ENCODE data around the gene DNAJC11. TPM values are rescaled to one million over a fixed set of nuclear protein-coding genes. Genes with fewer than 3 reads are reported as not detected.
A peak's percentile ranks its signal among the peaks of the same experiment; 100 is the strongest.
"Not testable (repeated sequence)": the region's sequence is repeated elsewhere in the genome, so short reads cannot be mapped to it uniquely, and the experiment has no call there.

The DNAJC11 gene
- total RNA-seq, 8 experiments from 2014 or later = 25.9 to 87.2 (median 45.7) TPM

DNA sequence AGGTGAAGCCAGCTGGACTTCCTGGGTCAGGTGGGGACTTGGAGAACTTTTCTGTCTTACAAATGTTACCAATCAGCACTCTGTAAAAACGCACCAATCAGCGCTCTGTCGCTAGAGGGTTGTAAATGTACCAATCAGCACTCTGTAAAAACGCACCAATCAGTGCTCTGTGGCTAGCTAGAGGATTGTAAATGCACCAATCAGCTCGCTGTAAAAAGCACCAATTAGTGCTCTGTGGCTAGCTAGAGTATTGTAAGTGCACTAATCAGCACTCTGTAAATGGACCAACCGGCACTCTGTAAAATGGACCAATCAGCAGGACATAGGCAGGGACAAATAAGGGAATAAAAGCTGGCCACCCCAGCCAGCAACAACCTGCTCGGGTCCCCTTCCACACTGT lies 39.1 kb downstream of the DNAJC11 start:
- H3K4me3 ChIP-seq; ATAC-seq (replicated peaks in 6 of 8); H3K27ac ChIP-seq; H3K4me1 ChIP-seq (replicated peaks in 1 of 2); in situ Hi-C loops (cut with MboI; ENCODE audit: low pct_unique_long_range_greater_than_20kb in 2 of 9, low sequenced_read_pairs in 9 of 9, unreplicated experiment in 9 of 9): not testable (repeated sequence)
- 80 to 100% (median 100%) methylated on average over 1 to 7 of the region's 7 CpGs; no CpG with 5 or more reads in 1 of the 10 experiments for WGBS, 10 experiments

DNA sequence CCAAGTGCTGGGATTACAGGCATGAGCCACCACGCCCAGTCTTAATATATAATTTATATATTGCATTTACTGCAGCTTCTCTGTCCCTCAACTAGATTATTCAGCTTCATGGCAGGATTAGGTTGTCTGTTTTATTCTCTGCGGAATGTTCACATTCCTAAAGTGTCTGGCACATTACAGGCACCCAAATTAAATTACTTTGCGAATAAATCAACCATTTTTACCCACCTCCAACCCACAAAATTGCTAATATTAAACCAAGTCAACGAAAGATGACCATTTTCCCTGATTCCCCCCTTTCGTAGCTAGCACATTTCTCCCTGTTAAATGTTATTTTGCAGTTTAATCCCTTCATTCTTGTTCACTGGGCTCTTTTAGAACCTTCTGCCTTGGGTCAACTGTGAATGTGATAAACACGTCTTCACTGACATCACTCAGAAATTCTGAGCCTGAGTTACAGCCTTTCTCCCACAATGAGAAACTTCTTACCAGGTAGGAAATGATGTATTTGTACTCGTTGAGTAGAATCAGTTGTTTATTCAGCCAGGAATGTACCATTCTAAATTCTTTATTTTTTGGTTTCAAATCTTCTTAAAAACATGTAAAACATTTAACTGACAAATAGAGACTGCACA lies 41.1 kb downstream of the DNAJC11 start:
- Histone ChIP-seq H3K27ac (no peak overlapping the region), H3K4me1 (replicated peaks in 1 of 2) (peaks cover 0 to 3% of the 10 kb centered on the region in 2 donors), H3K4me3 (no peak overlapping the region)
- ATAC-seq (replicated peaks in 6 of 8) = no peak
- 50 to 97% (median 92%) methylated on average over 4 to 7 of the region's 7 CpGs; no CpG with 5 or more reads in 1 of the 10 experiments for WGBS, 10 experiments
- in situ Hi-C loops (cut with MboI; ENCODE audit: low pct_unique_long_range_greater_than_20kb in 2 of 9, low sequenced_read_pairs in 9 of 9, unreplicated experiment in 9 of 9) = no loop called here

DNA sequence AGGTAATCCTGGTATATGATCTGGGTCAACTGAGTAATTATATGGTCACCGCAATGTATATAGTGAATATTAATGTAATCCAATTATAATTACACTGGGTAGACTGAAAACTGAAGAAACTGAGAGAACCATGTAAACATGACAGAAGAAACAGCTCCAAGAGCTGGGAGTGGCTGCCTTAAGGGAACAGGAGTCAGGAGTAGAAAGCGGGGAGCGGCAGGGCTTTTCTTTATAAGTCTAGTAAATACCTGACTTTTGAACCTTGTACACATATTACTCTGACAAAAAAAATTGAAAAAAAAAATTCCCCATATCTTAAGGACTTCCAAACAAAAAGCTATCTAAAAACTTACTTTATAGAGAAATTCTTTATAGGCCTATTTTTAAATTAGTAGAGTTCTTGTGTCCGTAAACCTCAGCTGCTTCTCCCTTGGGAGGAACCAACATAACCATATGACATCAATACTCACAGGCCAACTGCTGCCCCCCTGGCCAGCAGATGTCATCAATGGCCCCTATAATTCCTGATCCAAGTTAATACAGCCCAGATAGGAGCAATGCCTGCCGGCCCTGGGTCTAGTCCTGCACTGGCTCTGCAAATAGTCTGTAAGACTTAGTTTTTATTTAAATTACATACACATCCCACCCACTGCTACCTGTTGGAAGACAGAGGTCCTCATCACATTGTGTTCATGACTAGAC lies 43.1 kb downstream of the DNAJC11 start:
- Histone ChIP-seq H3K4me3 (no peak overlapping the region), H3K27ac (no peak overlapping the region), H3K4me1 (replicated peaks in 1 of 2) (peaks cover under 1 to 3% of the 10 kb centered on the region in 2 donors)
- WGBS, 10 experiments = 71 to 100% (median 90%) methylated on average over 2 to 5 of the region's 5 CpGs
- in situ Hi-C loops (cut with MboI; ENCODE audit: low pct_unique_long_range_greater_than_20kb in 2 of 9, low sequenced_read_pairs in 9 of 9, unreplicated experiment in 9 of 9) = no loop called here
- ATAC-seq (replicated peaks in 6 of 8) = no peak

DNA sequence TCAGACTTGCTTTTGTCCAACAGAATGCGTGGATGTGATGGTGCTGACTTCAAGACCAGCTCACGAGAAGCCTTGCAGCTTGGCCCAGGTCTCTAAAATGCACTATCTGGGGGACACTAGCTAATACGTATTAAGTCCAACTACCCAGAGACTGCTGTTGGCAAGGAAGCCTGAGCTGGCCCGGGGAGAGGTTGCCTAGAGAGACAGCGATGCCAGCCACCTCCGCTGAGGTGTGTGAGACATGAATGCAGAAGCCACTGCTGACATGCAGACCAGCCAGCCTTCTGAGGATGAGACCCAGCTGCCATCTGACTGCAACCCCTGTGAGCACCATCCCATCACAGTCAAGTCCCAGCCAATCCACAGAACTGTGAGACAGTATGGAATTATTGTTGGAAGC lies 44.5 kb downstream of the DNAJC11 start:
- in situ Hi-C loops (cut with MboI; ENCODE audit: low pct_unique_long_range_greater_than_20kb in 2 of 9, low sequenced_read_pairs in 9 of 9, unreplicated experiment in 9 of 9) = no loop called here
- Histone ChIP-seq H3K4me1 (replicated peaks in 1 of 2) (peaks cover 6% of the 10 kb centered on the region in 2 donors), H3K4me3 (no peak overlapping the region), H3K27ac (no peak overlapping the region)
- no peak for ATAC-seq (replicated peaks in 6 of 8)
- WGBS, 10 experiments = 94 to 100% (median 97%) methylated on average over 1 to 6 of the region's 6 CpGs; no CpG with 5 or more reads in 5 of the 10 experiments

DNA sequence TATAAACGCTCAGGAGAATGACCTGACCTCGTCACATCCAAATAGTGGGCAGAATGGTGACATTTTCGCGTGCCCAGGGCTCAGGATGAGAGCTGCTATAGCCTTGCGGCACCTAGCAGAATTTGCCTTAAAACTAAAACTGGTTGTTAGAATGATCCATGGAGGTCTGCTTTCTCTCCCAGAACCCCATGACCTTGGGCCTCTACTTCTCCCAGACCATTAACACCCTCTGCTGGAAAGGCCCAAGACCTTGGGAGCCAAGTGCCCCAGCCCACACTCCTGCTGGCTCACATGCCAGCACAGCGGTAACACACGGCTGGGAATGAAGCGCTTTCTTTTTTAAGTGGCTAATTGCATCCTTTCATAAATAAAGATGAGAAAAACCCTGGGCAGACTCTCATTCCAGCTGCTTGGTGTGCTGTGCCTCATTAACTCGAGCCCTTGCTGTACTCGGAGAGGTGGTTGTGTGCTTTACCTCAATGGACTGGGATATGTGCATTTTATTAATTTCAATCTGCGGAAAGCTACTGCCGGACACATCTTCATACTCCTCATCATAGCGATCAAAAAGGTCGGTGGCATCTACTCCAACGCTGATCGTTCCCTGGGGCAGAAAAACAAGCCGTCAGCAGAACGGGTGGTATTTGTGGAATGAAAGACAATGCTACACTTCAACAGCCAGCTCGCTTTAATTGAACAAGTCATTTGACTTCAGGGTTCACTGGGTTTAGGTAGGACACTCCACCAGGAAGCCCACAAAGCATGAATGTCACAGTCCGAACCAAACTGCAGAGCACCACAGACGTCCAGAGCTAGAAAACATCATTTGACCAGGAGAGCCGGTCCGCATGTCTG lies 48.0 kb downstream of the DNAJC11 start:
- ATAC-seq (replicated peaks in 6 of 8) = peak in 4 of 8 experiments; percentile 25 to 51 (median 40)
- 73 to 99% (median 90%) methylated on average over 2 to 20 of the region's 23 CpGs for WGBS, 10 experiments
- Histone ChIP-seq H3K4me3 (no peak overlapping the region), H3K27ac (no peak overlapping the region), H3K4me1 (replicated peaks in 1 of 2) (peaks cover 15% of the 10 kb centered on the region in 2 donors)
- in situ Hi-C loops (cut with MboI; ENCODE audit: low pct_unique_long_range_greater_than_20kb in 2 of 9, low sequenced_read_pairs in 9 of 9, unreplicated experiment in 9 of 9) = no loop called here

DNA sequence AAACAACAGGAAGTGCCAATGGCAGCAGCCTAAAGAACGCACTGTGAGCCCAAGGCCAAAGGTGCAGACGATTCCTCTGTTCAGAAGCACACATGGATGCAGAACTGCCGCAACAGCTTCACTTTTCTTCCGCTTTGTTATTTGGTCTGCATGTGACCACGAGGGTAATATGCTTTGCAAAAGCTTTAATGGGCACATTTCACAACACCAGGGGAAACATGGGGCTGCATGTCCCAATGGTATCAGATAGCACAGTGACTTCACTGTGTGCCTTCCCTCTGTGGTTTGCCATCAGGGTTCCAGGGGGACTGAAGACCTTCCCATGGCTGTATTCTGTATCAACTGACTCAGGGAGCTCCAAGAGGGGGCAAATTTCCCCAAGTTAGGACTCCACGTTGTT lies 48.6 kb downstream of the DNAJC11 start:
- H3K4me3 ChIP-seq = no peak overlapping the region
- peak in 1 of 8 experiments; percentile 7 for ATAC-seq (replicated peaks in 6 of 8)
- in situ Hi-C loops (cut with MboI; ENCODE audit: low pct_unique_long_range_greater_than_20kb in 2 of 9, low sequenced_read_pairs in 9 of 9, unreplicated experiment in 9 of 9) = no loop called here
- H3K27ac ChIP-seq = no peak overlapping the region
- peaks cover 15% of the 10 kb centered on the region in 2 donors for H3K4me1 ChIP-seq (replicated peaks in 1 of 2)
- WGBS, 10 experiments = 81 to 100% (median 89%) methylated on average over 1 to 6 of the region's 6 CpGs; no CpG with 5 or more reads in 4 of the 10 experiments

DNA sequence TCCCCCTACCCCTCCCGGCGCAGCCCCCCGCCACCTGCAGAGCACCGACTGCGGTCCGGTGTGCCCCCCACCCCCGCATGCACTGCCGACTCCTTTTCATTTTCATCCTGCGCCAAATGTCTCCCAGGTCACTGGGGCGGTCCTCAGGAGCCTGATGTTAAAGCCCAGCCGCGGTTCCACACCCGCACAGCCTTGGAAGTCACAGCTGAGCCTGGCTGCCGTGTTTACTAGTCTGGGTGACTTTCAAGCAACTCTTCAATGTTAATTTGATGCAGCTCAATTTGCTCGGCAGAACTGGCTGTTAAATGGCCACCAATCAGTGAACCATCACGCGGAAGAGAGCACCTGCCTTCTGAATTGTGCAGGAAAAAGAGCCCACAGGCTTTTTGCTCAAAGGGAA lies 49.7 kb downstream of the DNAJC11 start:
- Histone ChIP-seq H3K4me1 (replicated peaks in 1 of 2) (peaks cover 15% of the 10 kb centered on the region in 2 donors), H3K4me3 (no peak overlapping the region), H3K27ac (peak overlapping the region; percentile 29 to 56)
- WGBS, 10 experiments = 53 to 90% (median 69%) methylated on average over 2 to 8 of the region's 17 CpGs
- in situ Hi-C loops (cut with MboI; ENCODE audit: low pct_unique_long_range_greater_than_20kb in 2 of 9, low sequenced_read_pairs in 9 of 9, unreplicated experiment in 9 of 9) = no loop called here
- ATAC-seq (replicated peaks in 6 of 8) = peak in 5 of 8 experiments; percentile 36 to 61 (median 58)

DNA sequence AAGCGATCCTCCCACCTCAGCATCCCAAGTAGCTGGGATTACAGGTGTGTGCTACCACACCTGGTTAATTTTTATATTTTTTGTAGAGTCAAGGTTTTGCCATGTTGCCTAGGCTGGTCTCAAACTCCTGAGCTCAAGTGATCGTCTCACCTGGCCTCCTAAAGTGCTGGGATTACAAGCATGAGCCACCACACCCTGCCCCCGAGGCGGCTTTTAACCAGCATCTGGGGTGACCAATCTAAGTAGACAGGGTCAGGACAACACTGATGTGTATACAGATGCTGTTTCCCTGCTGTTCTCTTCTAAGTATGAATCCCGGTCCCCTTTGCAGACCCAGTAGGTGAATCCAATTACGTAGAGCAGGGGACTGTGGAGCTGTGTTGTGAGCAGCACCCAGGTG lies 53.1 kb downstream of the DNAJC11 start:
- H3K4me1 ChIP-seq (replicated peaks in 1 of 2) = peaks cover 15% of the 10 kb centered on the region in 2 donors
- no peak overlapping the region for H3K4me3 ChIP-seq
- in situ Hi-C loops (cut with MboI; ENCODE audit: low pct_unique_long_range_greater_than_20kb in 2 of 9, low sequenced_read_pairs in 9 of 9, unreplicated experiment in 9 of 9) = no loop called here
- no peak for ATAC-seq (replicated peaks in 6 of 8)
- 65 to 100% (median 87%) methylated on average over 1 to 6 of the region's 6 CpGs; no CpG with 5 or more reads in 5 of the 10 experiments for WGBS, 10 experiments
- H3K27ac ChIP-seq = no peak overlapping the region

DNA sequence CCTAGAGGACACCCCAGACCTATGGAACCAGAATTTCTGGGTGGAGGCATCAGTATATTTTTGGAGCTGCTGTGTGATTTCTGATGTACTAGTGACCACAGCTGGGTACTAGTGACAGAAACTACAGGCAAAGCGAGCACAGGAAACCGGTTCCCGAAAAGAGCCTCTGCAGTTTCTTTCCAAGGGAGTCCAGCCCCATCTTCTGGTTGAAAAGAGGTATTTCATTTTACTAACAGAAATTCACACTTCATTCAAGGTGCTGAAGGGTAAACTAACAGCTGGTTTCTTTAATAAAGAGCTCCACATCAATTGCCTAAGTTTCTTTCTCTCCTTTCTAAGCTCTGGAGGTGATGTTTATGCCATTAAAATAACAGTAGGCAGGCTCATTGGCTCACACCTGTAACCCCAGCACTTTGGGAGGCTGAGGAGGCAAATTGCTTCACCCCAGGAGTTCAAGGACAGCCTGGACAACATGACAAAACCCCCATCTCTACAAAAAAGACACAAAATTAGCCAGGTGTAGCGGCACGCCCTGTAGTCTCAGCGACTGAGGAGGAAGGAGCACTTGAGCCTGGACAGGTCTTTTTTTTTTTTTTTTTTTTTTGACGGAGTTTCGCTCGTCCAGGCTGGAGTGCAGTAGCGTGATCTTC lies 55.0 kb downstream of the DNAJC11 start:
- Histone ChIP-seq H3K4me1 (replicated peaks in 1 of 2) (peaks cover 3 to 6% of the 10 kb centered on the region in 2 donors), H3K27ac (no peak overlapping the region), H3K4me3 (no peak overlapping the region)
- in situ Hi-C loops (cut with MboI; ENCODE audit: low pct_unique_long_range_greater_than_20kb in 2 of 9, low sequenced_read_pairs in 9 of 9, unreplicated experiment in 9 of 9) = no loop called here
- peak; percentile 35 to 68 (median 52) for ATAC-seq (replicated peaks in 6 of 8)
- 33 to 76% (median 64%) methylated on average over 1 to 8 of the region's 10 CpGs; no CpG with 5 or more reads in 1 of the 10 experiments for WGBS, 10 experiments

DNA sequence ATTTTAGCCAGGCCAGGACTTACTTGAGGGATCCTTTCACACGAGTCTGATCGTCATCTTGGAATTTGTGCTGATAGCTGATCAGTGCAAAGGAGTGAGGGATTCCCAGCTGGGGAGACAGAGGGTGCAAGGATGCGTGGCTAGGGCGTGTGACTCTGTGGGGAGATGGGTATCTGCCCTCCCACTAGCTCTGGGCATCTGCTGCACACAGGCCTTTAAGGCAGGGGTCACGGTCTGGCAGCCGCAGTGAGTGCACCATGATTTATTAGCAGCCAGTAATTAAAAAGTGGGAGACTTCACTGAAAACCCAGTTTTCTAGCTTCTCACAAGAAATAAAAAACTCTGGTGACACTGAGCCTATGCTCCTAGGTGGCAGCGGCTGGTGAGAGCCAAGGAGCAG lies 56.6 kb downstream of the DNAJC11 start:
- WGBS, 10 experiments = 83 to 98% (median 95%) methylated on average over 1 to 7 of the region's 7 CpGs; no CpG with 5 or more reads in 5 of the 10 experiments
- no peak overlapping the region for H3K27ac ChIP-seq
- ATAC-seq (replicated peaks in 6 of 8) = no peak
- H3K4me1 ChIP-seq (replicated peaks in 1 of 2) = no peaks in the 10 kb centered on the region
- no peak overlapping the region for H3K4me3 ChIP-seq
- in situ Hi-C loops (cut with MboI; ENCODE audit: low pct_unique_long_range_greater_than_20kb in 2 of 9, low sequenced_read_pairs in 9 of 9, unreplicated experiment in 9 of 9) = no loop called here

DNA sequence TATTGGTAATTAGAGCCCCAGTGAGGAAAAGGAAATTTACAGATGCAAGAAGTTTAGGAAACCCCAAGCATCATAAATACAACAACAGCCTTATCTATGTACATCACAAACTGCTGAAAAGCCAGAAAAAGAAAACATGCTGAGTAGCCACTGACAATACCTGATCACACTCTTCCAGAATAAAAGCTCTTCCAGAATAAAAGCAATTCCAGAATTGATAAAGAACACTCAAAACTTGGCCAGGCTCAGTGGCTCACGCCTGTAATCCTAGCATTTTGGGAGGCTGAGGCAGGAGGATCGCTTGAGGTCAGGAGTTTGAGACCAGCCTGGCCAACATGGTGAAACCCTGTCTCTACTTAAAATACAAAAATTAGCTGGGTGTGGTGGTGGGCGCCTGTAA lies 60.7 kb downstream of the DNAJC11 start:
- H3K4me3 ChIP-seq; H3K27ac ChIP-seq; ATAC-seq (replicated peaks in 6 of 8); H3K4me1 ChIP-seq (replicated peaks in 1 of 2); in situ Hi-C loops (cut with MboI; ENCODE audit: low pct_unique_long_range_greater_than_20kb in 2 of 9, low sequenced_read_pairs in 9 of 9, unreplicated experiment in 9 of 9): not testable (repeated sequence)
- 67 to 100% (median 93%) methylated on average over 1 to 3 of the region's 3 CpGs; no CpG with 5 or more reads in 1 of the 10 experiments for WGBS, 10 experiments

DNA sequence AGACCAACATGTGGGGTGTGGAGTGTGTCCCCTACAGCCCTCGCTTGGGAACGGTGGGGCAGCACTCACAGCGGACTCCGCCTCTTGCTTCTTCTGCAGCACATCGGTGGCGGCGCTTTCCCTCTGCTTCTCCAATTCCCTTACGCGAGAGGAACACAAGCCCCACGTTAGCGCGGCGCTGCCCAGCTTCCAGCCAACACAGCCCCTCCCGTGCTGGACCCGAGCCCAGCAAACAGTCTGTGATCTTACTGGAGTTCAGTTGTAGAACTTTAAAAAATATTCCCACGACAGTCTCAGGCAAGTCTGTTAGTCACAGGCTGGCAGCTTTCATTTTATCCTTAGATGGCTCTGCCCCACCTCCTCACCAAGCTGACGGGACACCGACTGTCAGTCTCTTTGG lies 63.4 kb downstream of the DNAJC11 start:
- Histone ChIP-seq H3K4me1 (replicated peaks in 1 of 2) (no peaks in the 10 kb centered on the region), H3K27ac (no peak overlapping the region), H3K4me3 (no peak overlapping the region)
- in situ Hi-C loops (cut with MboI; ENCODE audit: low pct_unique_long_range_greater_than_20kb in 2 of 9, low sequenced_read_pairs in 9 of 9, unreplicated experiment in 9 of 9) = no loop called here
- peak in 2 of 8 experiments; percentile 52 to 72 for ATAC-seq (replicated peaks in 6 of 8)
- 30 to 100% (median 88%) methylated on average over 1 to 16 of the region's 18 CpGs; no CpG with 5 or more reads in 3 of the 10 experiments for WGBS, 10 experiments

Measured in motor neuron (in vitro differentiated cells).